Ascending aorta (tissue), 2 donors: ENCODE measurements around the gene SLC46A1. TPM values are rescaled to one million over a fixed set of nuclear protein-coding genes. Genes with fewer than 3 reads are reported as not detected.
A peak's percentile ranks its signal among the peaks of the same experiment; 100 is the strongest.

Experiments used
- DNase-seq, 2 donors: peaks; one replicate each; pipeline ENCODE4 v3.0.0-alpha.2; 2019; ENCODE audit warnings: low spot score in 2 of 2
- H3K27ac ChIP-seq, 2 donors: fragments of 200-600 bp; sonication (generic); one replicate each; pipeline ENCODE4 v1.5.1; 2016 to 2017; ENCODE audit warnings: mild to moderate bottlenecking in 1 of 2
- H3K27me3 ChIP-seq: fragments of 200-600 bp; sonication (generic); one replicate; pipeline ENCODE4 v1.5.1; 2017
- H3K36me3 ChIP-seq, 2 donors: fragments of 200-600 bp; sonication (generic); one replicate each; pipeline ENCODE4 v1.5.1; 2016
- H3K4me1 ChIP-seq, 2 donors: fragments of 200-600 bp; sonication (generic); one replicate each; pipeline ENCODE4 v1.5.1; 2016 to 2017; ENCODE audit warnings: mild to moderate bottlenecking in 1 of 2
- H3K4me3 ChIP-seq, 2 donors: fragments of 200-600 bp; sonication (generic); one replicate each; pipeline ENCODE4 v1.5.1; 2016 to 2017; ENCODE audit warnings: mild to moderate bottlenecking in 1 of 2
- H3K9me3 ChIP-seq, 2 donors: fragments of 200-600 bp; sonication (generic); one replicate each; pipeline ENCODE4 v1.5.1; 2016
- CTCF ChIP-seq, 3 experiments: fragments of 200-600 bp in 2 of 3; fragments of 450-650 bp in 1 of 3; sonication (generic) in 2 of 3; IDR thresholded peaks; one replicate each; pipeline ENCODE4 v1.5.1; 2016 to 2019; ENCODE audit warnings: antibody characterized with exemption in 3 of 3, mild to moderate bottlenecking in 1 of 3, moderate library complexity in 1 of 3
- intact Hi-C: fragments of 100-400 bp; cut with DNase I; formaldehyde crosslinking; loops from one replicate; pipeline ENCODE4 v1.15.1; 2023
- total RNA-seq: library from RNA; depleted of rRNA; stranded (reverse); fragments of >200 nt; gene quantifications from one replicate; pipeline ENCODE4 v1.1.0, GENCODE V29; 2016

Gene SLC46A1
- total RNA-seq, 1 donor from 2014 or later, result 9.7 TPM

GRCh38 chr17:28416703-28417311 lies 10.8 kb upstream of the SLC46A1 start:
- intact Hi-C loops, result no loop called here
- H3K27me3 ChIP-seq, result no peaks in the 10 kb centered on the region
- TF ChIP-seq CTCF (IDR thresholded peaks at IDR 0.05), result peak in 2 of 3 experiments; percentile 27 to 51
- no peak overlapping the region for H3K27ac ChIP-seq
- no peaks in the 10 kb centered on the region for H3K36me3 ChIP-seq
- H3K9me3 ChIP-seq, result no peaks in the 10 kb centered on the region
- no peaks in the 10 kb centered on the region for H3K4me1 ChIP-seq
- DNase-seq, result no peak
- no peak overlapping the region for H3K4me3 ChIP-seq

GRCh38 chr17:28415886-28416285 lies 9.9 kb upstream of the SLC46A1 start:
- Histone ChIP-seq H3K27ac (no peak overlapping the region), H3K36me3 (no peaks in the 10 kb centered on the region), H3K4me1 (no peaks in the 10 kb centered on the region), H3K27me3 (no peaks in the 10 kb centered on the region), H3K9me3 (no peaks in the 10 kb centered on the region), H3K4me3 (no peak overlapping the region)
- DNase-seq, result no peak
- intact Hi-C loops, result no loop called here
- TF ChIP-seq CTCF (IDR thresholded peaks at IDR 0.05), result no peak

GRCh38 chr17:28413804-28414203 lies 7.8 kb upstream of the SLC46A1 start:
- Histone ChIP-seq H3K27me3 (no peaks in the 10 kb centered on the region), H3K4me1 (no peaks in the 10 kb centered on the region), H3K36me3 (no peaks in the 10 kb centered on the region), H3K9me3 (no peaks in the 10 kb centered on the region), H3K27ac (no peak overlapping the region), H3K4me3 (no peak overlapping the region)
- TF ChIP-seq CTCF (IDR thresholded peaks at IDR 0.05), result no peak
- DNase-seq, result no peak
- intact Hi-C loops, result no loop called here

- Histone ChIP-seq H3K27ac (no peak overlapping the region), H3K4me1 (no peaks in the 10 kb centered on the region), H3K27me3 (no peaks in the 10 kb centered on the region), H3K36me3 (no peaks in the 10 kb centered on the region), H3K4me3 (no peak overlapping the region), H3K9me3 (no peaks in the 10 kb centered on the region)
- intact Hi-C loops, result no loop called here
- no peak for TF ChIP-seq CTCF (IDR thresholded peaks at IDR 0.05)
- no peak for DNase-seq
These were observed 6.1 kb upstream of the SLC46A1 start for GRCh38 chr17:28412099-28412498.

GRCh38 chr17:28407974-28408306 lies 1.9 kb upstream of the SLC46A1 start:
- Histone ChIP-seq H3K4me3 (no peak overlapping the region), H3K27me3 (no peaks in the 10 kb centered on the region), H3K4me1 (peaks cover 9 to 11% of the 10 kb centered on the region in 2 donors), H3K36me3 (peaks cover 0 to 4% of the 10 kb centered on the region in 2 donors), H3K9me3 (no peaks in the 10 kb centered on the region), H3K27ac (no peak overlapping the region)
- DNase-seq, result no peak
- intact Hi-C loops, result loop anchor here (5.0 kb wide), 1 partner anchor 309 kb away; the partner anchor contains the start of genes RAB34 and RPL23A
- TF ChIP-seq CTCF (IDR thresholded peaks at IDR 0.05), result no peak
